Brain microvascular endothelial cell (primary cell): ENCODE results near the gene ADARB2.
"Not testable (repeated sequence)": the region's sequence is repeated elsewhere in the genome, so short reads cannot be mapped to it uniquely, and the experiment has no call there.

Source experiments
- DNase-seq: peaks from one replicate; pipeline ENCODE4 v3.0.0-alpha.2; 2020
- H3K27ac ChIP-seq: fragments of 250-450 bp; sonication (Bioruptor Pico); 2 replicates; pipeline ENCODE4 v1.5.1; 2020; ENCODE audit warnings: mild to moderate bottlenecking, moderate library complexity
- H3K27me3 ChIP-seq: fragments of 250-450 bp; sonication (Bioruptor Pico); replicated peaks from 2 replicates; pipeline ENCODE4 v1.5.1; 2020; ENCODE audit warnings: mild to moderate bottlenecking
- H3K36me3 ChIP-seq: fragments of 250-450 bp; sonication (Bioruptor Pico); replicated peaks from 2 replicates; pipeline ENCODE4 v1.5.1; 2020; ENCODE audit warnings: mild to moderate bottlenecking
- H3K4me3 ChIP-seq: 2 replicates; pipeline ENCODE4 v1.5.1; 2011; ENCODE audit warnings: low read depth, mild to moderate bottlenecking, control low read depth, low read length, moderate library complexity
- in situ Hi-C: cut with HindIII; loops from 2 replicates; pipeline ENCODE4 v1.10.0; 2017; ENCODE audit warnings: low sequenced_read_pairs, low pct_ligation_motif_present
- TF ChIP-seq, protein P1 (sequence below): IDR thresholded peaks from 2 replicates; pipeline ENCODE4 v1.5.1; 2011; ENCODE audit warnings: low read depth, mild to moderate bottlenecking, moderate library complexity, low read length, control low read depth, inconsistent platforms; ENCODE audit errors: missing control alignments

ADARB2 gene

DNA sequence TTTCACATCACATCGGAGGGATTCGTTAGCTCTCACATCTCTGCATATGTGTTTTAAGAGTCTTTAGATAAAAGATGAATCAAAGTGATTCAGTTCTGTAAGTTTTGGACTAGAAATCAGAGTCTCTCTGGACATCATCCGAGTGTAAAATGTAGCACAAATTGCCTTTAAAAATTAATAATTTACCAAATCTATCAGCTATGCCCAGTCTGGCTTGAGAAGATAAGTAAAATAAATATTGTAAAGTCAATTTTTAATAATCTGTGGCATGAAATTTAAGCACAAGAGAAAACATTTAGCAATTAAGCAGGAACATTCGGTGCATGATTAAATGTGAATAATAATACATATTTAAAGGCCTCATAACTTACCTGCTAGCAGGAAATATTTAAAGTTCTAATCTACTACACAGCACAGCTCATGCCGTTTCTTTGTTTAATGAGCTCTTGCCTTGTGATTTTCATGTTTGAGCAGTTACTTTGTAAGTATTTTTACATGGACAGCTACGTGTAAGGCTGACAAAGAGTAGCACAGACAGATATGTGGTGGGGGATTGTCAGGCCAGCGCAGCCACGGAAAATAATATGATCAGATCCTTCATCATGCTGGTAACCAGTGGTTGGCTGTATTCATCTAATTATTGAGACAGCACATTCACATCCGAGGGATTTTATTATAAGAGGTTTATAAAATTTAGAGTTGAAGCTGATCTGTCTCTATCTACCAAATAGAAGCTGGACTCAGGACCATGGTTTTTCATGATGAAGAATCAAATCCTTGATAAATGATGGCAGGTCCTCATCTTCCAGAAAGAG is 317.3 kb downstream of the ADARB2 start:
- Histone ChIP-seq H3K36me3 (no peaks in the 10 kb centered on the region), H3K27ac (no peak overlapping the region), H3K27me3 (no peaks in the 10 kb centered on the region), H3K4me3 (no peak overlapping the region)
- in situ Hi-C loops: no loop called here
- TF ChIP-seq, protein P1, sequence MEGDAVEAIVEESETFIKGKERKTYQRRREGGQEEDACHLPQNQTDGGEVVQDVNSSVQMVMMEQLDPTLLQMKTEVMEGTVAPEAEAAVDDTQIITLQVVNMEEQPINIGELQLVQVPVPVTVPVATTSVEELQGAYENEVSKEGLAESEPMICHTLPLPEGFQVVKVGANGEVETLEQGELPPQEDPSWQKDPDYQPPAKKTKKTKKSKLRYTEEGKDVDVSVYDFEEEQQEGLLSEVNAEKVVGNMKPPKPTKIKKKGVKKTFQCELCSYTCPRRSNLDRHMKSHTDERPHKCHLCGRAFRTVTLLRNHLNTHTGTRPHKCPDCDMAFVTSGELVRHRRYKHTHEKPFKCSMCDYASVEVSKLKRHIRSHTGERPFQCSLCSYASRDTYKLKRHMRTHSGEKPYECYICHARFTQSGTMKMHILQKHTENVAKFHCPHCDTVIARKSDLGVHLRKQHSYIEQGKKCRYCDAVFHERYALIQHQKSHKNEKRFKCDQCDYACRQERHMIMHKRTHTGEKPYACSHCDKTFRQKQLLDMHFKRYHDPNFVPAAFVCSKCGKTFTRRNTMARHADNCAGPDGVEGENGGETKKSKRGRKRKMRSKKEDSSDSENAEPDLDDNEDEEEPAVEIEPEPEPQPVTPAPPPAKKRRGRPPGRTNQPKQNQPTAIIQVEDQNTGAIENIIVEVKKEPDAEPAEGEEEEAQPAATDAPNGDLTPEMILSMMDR: no peak
- no peak for DNase-seq

DNA sequence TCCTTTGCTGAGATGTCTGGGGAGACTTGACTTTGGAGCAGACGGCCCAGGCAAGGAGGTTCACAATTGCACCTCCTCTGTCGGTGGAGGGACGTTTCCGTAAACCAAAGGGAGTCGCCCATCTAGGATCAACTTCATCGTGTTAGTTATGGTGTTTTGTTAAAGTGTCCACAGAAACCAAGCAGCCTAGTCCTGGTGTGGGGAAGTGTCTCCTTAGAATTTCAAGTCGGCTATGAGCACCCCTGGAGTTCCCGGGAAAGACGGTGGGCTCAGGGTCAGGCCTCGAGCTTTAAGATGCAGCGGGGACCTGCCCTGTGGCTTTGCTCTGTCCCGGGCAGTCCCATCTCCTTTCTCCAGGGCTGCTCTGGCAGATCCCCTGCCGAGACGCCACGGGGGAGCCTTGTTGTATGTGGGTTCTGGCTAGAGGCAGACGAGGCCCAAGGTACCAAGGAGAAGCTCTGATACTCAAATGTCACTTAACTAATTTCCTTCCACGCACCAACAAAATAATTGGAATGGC is 319.2 kb downstream of the ADARB2 start:
- no peak for DNase-seq
- Histone ChIP-seq H3K36me3 (no peaks in the 10 kb centered on the region), H3K4me3 (no peak overlapping the region), H3K27ac (no peak overlapping the region), H3K27me3 (no peaks in the 10 kb centered on the region)
- TF ChIP-seq, protein P1: no peak
- in situ Hi-C loops: no loop called here

DNA sequence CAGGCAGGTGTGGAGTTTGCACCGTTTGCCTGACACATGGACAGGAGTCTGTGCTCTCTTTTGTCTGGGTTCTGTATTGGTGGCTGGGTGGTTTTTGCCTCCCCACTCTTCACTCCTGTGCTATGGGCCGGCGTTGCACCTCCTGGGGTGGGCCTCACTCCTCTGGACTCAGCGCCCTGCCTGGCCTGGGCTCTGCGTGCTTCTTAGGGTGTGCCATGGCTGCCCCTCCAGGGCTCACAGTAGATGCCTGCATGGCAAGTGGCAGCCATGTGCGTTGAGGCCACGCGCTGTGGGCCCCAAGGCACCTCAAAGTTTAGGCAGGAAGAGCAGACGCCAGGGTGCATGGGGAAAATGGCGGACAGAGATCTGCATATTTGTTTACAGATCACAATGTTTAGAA is 319.8 kb downstream of the ADARB2 start:
- in situ Hi-C loops: no loop called here
- no peak for DNase-seq
- Histone ChIP-seq H3K4me3 (no peak overlapping the region), H3K27me3 (no peaks in the 10 kb centered on the region), H3K36me3 (no peaks in the 10 kb centered on the region), H3K27ac (no peak overlapping the region)
- TF ChIP-seq, protein P1: no peak

DNA sequence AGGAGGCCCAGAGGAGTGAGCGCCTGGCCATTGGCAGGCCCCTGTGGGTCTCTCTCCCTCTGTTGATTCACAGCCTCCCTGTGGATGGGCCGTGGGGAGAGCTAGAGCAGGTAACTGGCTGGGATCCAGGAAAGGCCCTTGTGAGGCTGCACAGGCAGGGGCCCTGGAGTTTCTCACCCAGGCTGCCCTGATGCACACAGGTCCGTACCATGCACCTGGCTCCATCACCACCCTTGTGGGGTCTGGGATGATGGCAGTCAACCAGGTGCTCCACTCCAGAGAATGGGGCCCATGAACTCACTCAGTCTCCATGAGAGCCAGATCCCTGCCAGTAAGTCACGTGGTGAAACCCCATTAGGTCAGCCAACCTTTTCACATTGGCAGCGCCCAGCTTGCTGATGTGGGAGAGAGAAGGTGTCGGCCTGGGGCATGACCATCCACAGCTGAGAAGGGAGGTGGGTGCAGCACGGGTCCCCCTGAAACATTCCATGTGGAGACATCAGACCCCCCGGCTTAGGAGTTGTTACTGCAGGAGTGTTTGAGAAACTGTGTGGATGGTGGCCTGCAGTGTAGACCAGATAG is 320.8 kb downstream of the ADARB2 start:
- TF ChIP-seq, protein P1: no peak
- no peaks in the 10 kb centered on the region for H3K27me3 ChIP-seq
- in situ Hi-C loops: no loop called here
- H3K4me3 ChIP-seq: no peak overlapping the region
- no peak overlapping the region for H3K27ac ChIP-seq
- H3K36me3 ChIP-seq: no peaks in the 10 kb centered on the region
- no peak for DNase-seq

DNA sequence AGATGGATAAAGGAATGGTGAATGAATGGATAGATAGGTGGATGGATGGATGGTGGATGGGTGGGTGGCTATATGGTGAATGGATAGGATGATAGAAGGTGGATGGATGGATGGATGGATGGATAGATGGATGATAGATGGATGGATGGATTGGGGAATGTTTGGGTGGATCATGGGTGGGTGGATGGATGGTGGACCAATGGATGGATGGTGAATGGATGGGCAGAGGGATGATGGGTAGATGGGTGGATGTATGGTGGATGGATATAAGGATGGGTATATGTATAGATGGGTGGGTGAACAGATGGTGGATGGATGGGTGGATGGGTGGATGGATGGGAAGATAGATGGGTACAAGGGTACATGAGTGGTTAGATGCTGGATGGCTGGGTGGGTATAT is 322.4 kb downstream of the ADARB2 start:
- Histone ChIP-seq H3K4me3 (no peak overlapping the region), H3K27me3 (no peaks in the 10 kb centered on the region), H3K27ac (no peak overlapping the region), H3K36me3 (no peaks in the 10 kb centered on the region)
- no peak for DNase-seq
- in situ Hi-C loops: no loop called here
- TF ChIP-seq, protein P1: no peak

DNA sequence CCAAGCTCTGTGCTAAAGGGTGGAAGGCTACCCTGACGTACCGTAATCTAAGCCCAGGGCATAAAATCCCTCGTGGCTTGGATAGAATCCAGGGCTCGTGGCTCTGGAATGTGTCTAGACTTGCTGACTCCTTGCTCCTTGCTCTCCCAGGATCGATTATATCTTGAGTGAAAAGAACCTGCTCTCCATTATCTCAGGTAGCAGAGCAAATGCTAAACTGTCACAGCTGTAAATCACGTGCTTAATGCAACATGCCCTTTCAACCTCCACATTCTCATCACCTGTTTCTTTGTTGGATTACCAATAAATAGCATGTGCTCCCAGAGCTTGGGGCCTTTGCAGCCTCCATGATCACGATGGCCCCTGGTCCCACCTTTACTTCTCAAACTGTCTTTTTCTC is 323.0 kb downstream of the ADARB2 start:
- H3K4me3 ChIP-seq, in situ Hi-C loops, H3K27me3 ChIP-seq, H3K36me3 ChIP-seq, DNase-seq, H3K27ac ChIP-seq: not testable (repeated sequence)
